Natural killer cell (primary cell): ENCODE data around the gene P3H1. TPM values are rescaled to one million over a fixed set of nuclear protein-coding genes. Genes with fewer than 3 reads are reported as not detected.

Experiments
- ATAC-seq, 3 donors: fragments of 150-1000 bp in 2 of 3; fragments of 200-7000 bp in 1 of 3; cut with Tn5 transposase; 1 replicate in 1 of 3; 2 replicates in 2 of 3; pipeline ENCODE4 v1.10.0; 2021; ENCODE audit warnings: mild to moderate bottlenecking in 2 of 3, moderate library complexity in 2 of 3
- DNase-seq, 2 donors: peaks; one replicate each; pipeline versions ENCODE4 v3.0.0 to v3.0.0-alpha.2; 2013 to 2021; ENCODE audit warnings: mixed read lengths in 1 of 2
- H3K27ac ChIP-seq: one replicate; pipeline ENCODE4 v1.5.1; 2013; ENCODE audit warnings: mild to moderate bottlenecking, low read length
- H3K27me3 ChIP-seq: one replicate; pipeline ENCODE4 v1.6.1; 2013; ENCODE audit warnings: low read length; ENCODE audit not compliant: control insufficient read depth, insufficient read depth
- H3K36me3 ChIP-seq: one replicate; pipeline ENCODE4 v1.6.1; 2013; ENCODE audit warnings: low read length; ENCODE audit not compliant: control insufficient read depth, insufficient read depth
- H3K4me1 ChIP-seq: one replicate; pipeline ENCODE4 v1.6.1; 2013; ENCODE audit warnings: low read length; ENCODE audit not compliant: control insufficient read depth, insufficient read depth
- H3K4me3 ChIP-seq: one replicate; pipeline ENCODE4 v1.5.1; 2013; ENCODE audit warnings: low read length
- H3K9me3 ChIP-seq: one replicate; pipeline ENCODE4 v1.6.1; 2013; ENCODE audit warnings: low read length; ENCODE audit not compliant: control insufficient read depth, insufficient read depth
- H3K27ac Mint-ChIP-seq, 2 donors: one replicate each; pipeline ENCODE4 v1.8.0; 2022; ENCODE audit warnings: mild to moderate bottlenecking in 2 of 2, mixed read lengths in 2 of 2, moderate library complexity in 1 of 2
- H3K27me3 Mint-ChIP-seq, 2 donors: one replicate each; pipeline ENCODE4 v1.8.0; 2022; ENCODE audit warnings: low read depth in 2 of 2, mixed read lengths in 2 of 2
- H3K36me3 Mint-ChIP-seq: one replicate; pipeline ENCODE4 v1.8.0; 2022; ENCODE audit warnings: mixed read lengths
- H3K4me1 Mint-ChIP-seq, 2 donors: one replicate each; pipeline ENCODE4 v1.8.0; 2022; ENCODE audit warnings: mixed read lengths in 2 of 2
- H3K4me3 Mint-ChIP-seq: one replicate; pipeline ENCODE4 v1.8.0; 2022; ENCODE audit warnings: mild to moderate bottlenecking, moderate library complexity, mixed read lengths
- H3K9me3 Mint-ChIP-seq, 2 donors: one replicate each; pipeline ENCODE4 v1.8.0; 2022; ENCODE audit warnings: mixed read lengths in 2 of 2
- CTCF ChIP-seq: fragments of 200-600 bp; IDR thresholded peaks from one replicate; pipeline ENCODE4 v1.8.0; 2022; ENCODE audit warnings: antibody characterized with exemption
- WGBS: methylation state at CpG from one replicate; pipeline ENCODE4 v1.1.7; 2013; ENCODE audit warnings: missing lambda C conversion rate; ENCODE audit not compliant: insufficient coverage; 5-methylcytosine and 5-hydroxymethylcytosine counted together
- intact Hi-C: fragments of 100-400 bp; cut with micrococcal nuclease; formaldehyde crosslinking; loops from one replicate; pipeline ENCODE4 v1.14.2; 2022
- total RNA-seq, 4 donors: library from RNA; stranded (reverse); fragments of 120-200 nt in 1 of 4; gene quantifications; one replicate each; pipeline versions ENCODE4 v1.2.3 to v1.2.4, GENCODE V29; 2013 to 2022

Gene P3H1
- total RNA-seq, 3 donors from 2014 or later (not counting 1 experiment from before 2014, with no cell fraction given) = 29.6 to 40.4 (median 37.9) TPM

DNA sequence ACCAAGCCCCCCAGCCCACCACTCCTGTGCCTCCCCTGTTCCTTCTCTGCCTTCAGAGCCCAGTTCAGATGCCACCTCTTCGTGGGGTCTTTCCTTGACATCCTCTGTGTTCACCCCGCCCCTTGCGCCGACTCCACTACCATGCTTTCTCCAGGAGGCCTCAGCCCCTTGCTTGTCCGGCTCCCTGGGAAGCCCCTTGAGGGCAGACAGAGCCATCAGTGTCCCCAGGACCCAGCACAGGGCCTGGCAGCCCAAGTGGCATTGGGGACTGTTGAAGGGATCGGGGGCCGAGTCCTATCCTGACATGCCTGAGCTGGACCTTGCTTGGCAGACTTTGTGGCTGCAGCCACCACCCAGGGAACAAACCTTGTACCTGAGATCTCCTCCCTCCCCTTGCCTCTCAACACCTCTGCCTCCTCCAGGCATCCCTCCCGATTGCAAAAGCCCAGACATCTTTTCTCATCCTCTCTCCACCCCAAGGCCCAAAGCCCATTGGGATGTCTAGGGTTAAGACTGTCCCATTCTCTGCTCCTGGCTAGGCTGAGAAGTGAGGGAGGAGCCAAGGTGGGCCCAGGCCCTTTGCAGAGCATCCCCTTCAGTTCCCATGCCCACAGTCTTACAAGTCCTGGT lies 30.1 kb downstream of the P3H1 start:
- intact Hi-C loops = no loop called here
- no peak for ATAC-seq

DNA sequence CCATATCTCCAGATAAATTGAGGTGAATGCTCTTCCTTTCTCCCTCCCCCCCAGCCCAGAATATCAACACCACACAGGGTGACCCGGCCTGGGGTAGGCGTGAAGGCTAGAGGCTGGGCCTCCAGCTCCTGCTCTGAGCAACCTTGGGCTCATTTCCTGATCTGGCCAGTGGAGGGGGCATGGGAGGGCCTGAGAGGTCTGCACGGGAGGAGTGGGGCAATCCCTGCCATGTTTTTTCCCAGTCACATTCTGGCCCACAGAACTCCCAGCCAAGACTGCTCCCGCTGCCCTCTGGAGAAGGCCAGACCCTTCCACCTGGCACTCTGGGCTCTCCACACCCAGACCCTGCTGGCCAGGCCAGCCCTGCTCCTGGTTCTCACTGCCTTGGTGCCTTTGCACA lies 30.7 kb downstream of the P3H1 start:
- TF ChIP-seq CTCF = no peak
- WGBS = 71% methylated on average over 3 of the region's 4 CpGs
- Histone ChIP-seq H3K36me3 (no peaks in the 10 kb centered on the region), H3K9me3 (no peaks in the 10 kb centered on the region), H3K4me1 (peaks cover 15% of the 10 kb centered on the region), H3K4me3 (no peak overlapping the region), H3K27me3 (no peaks in the 10 kb centered on the region), H3K27ac (no peak overlapping the region)
- intact Hi-C loops = no loop called here
- DNase-seq = no peak
- Mint-ChIP-seq H3K27me3 (no peaks in the 10 kb centered on the region), H3K27ac (no peak overlapping the region), H3K4me1 (peaks cover 0 to 11% of the 10 kb centered on the region in 2 donors), H3K36me3 (no peaks in the 10 kb centered on the region), H3K4me3 (no peak overlapping the region), H3K9me3 (no peaks in the 10 kb centered on the region)
- ATAC-seq = no peak

More for the DNA sequence above, 30.1 kb downstream of the P3H1 start:
- H3K4me1 ChIP-seq = peaks cover 15% of the 10 kb centered on the region
- no peaks in the 10 kb centered on the region for H3K9me3 Mint-ChIP-seq
- no peaks in the 10 kb centered on the region for H3K9me3 ChIP-seq
- H3K4me1 Mint-ChIP-seq = peaks cover 0 to 11% of the 10 kb centered on the region in 2 donors
- H3K4me3 Mint-ChIP-seq = no peak overlapping the region
- no peaks in the 10 kb centered on the region for H3K36me3 ChIP-seq
- H3K27me3 Mint-ChIP-seq = no peaks in the 10 kb centered on the region
- no peak overlapping the region for H3K27ac ChIP-seq
- H3K27me3 ChIP-seq = no peaks in the 10 kb centered on the region
- H3K4me3 ChIP-seq = no peak overlapping the region
- no peak for TF ChIP-seq CTCF
- WGBS = 89% methylated on average over 8 of the region's 8 CpGs
- no peaks in the 10 kb centered on the region for H3K36me3 Mint-ChIP-seq
- no peak overlapping the region for H3K27ac Mint-ChIP-seq
- no peak for DNase-seq

- Histone ChIP-seq H3K27ac (no peak overlapping the region), H3K9me3 (no peaks in the 10 kb centered on the region), H3K4me3 (no peak overlapping the region), H3K4me1 (peaks cover 15% of the 10 kb centered on the region), H3K36me3 (no peaks in the 10 kb centered on the region), H3K27me3 (no peaks in the 10 kb centered on the region)
- Mint-ChIP-seq H3K4me1 (peaks cover 0 to 11% of the 10 kb centered on the region in 2 donors), H3K9me3 (no peaks in the 10 kb centered on the region), H3K27ac (no peak overlapping the region), H3K4me3 (no peak overlapping the region), H3K36me3 (no peaks in the 10 kb centered on the region), H3K27me3 (no peaks in the 10 kb centered on the region)
- no peak for DNase-seq
- ATAC-seq = no peak
- TF ChIP-seq CTCF = no peak
- intact Hi-C loops = no loop called here
- 86% methylated on average over 14 of the region's 14 CpGs for WGBS
Measured at GRCh38 chr1:42735477-42736105, 31.2 kb downstream of the P3H1 start.
